ENCODE measurements around the gene NCAPD3. TPM values are rescaled to one million over a fixed set of nuclear protein-coding genes. Genes with fewer than 3 reads are reported as not detected.

The NCAPD3 gene
- total and polyA plus RNA-seq, 2 donors (not counting 1 experiment from before 2014, with no cell fraction given) = 12.9 to 32.2 TPM

DNA sequence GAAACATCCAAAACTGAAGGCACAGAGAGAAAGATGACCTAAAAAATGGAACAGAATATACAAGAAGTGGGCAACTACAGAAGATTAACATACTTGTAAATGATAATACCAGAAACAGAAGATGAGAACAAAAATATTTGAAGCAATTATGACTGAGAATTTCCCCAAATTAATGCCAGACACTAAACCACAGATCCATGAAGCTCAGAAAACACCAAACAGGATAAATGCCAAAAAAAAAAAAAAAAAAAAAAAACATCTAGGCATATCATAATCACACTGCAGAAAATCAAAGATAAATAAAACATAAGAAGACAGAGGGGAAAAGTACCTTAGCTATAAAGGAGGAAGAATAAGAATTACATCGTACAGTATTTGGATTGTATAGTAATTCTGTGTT, 89.6 kb downstream of the NCAPD3 start:
- Histone ChIP-seq H3K4me3 (ENCODE audit: control extremely low read depth in 1 of 5, extremely low read depth in 1 of 5, insufficient read depth in 1 of 5, low read depth in 2 of 5, low read length in 4 of 5) (no peak overlapping the region), H3K36me3 (replicated peaks in 1 of 2; ENCODE audit: control extremely low read depth in 1 of 2, control insufficient read depth in 1 of 2, extremely low read depth in 1 of 2, insufficient read depth in 2 of 2, low read length in 1 of 2) (no peaks in the 10 kb centered on the region), H2AFZ (ENCODE audit: insufficient read depth, low read depth, low read length, poor library complexity, severe bottlenecking) (no peak overlapping the region), H4K20me1 (ENCODE audit: control insufficient read depth, insufficient read depth, low read length, poor library complexity, severe bottlenecking) (no peaks in the 10 kb centered on the region), H3K79me2 (ENCODE audit: control insufficient read depth, insufficient read depth, low read length) (peaks cover 5% of the 10 kb centered on the region), H3K27me3 (replicated peaks in 1 of 4; ENCODE audit: control extremely low read depth in 1 of 4, control insufficient read depth in 3 of 4, insufficient read depth in 4 of 4, low read length in 3 of 4) (no peaks in the 10 kb centered on the region), H3K4me2 (replicated peaks; ENCODE audit: low read depth, low read length, poor library complexity, severe bottlenecking) (no peak overlapping the region), H3K9ac (ENCODE audit: low read length) (no peak overlapping the region), H3K27ac (ENCODE audit: low read length in 2 of 2) (no peak overlapping the region), H3K9me3 (ENCODE audit: control extremely low read depth in 1 of 3, control insufficient read depth in 2 of 3, insufficient read depth in 1 of 3, low read length in 2 of 3) (peaks cover 4 to 31% (median 6%) of the 10 kb centered on the region in 3 donors), H3K4me1 (ENCODE audit: control insufficient read depth in 2 of 2, insufficient read depth in 2 of 2, low read length in 2 of 2) (no peaks in the 10 kb centered on the region)
- H3K9me3 Mint-ChIP-seq (ENCODE audit: insufficient read depth) = peaks cover 14% of the 10 kb centered on the region
- H3K4me1 Mint-ChIP-seq = no peaks in the 10 kb centered on the region
- no peak overlapping the region for H3K4me3 Mint-ChIP-seq
- CTCF ChIA-PET = interaction anchor here (0.8 kb wide), 1 partner anchor 83 kb away, joined by 3 read pairs; no protein-coding TSS in a partner anchor
- TF ChIP-seq, protein P1, sequence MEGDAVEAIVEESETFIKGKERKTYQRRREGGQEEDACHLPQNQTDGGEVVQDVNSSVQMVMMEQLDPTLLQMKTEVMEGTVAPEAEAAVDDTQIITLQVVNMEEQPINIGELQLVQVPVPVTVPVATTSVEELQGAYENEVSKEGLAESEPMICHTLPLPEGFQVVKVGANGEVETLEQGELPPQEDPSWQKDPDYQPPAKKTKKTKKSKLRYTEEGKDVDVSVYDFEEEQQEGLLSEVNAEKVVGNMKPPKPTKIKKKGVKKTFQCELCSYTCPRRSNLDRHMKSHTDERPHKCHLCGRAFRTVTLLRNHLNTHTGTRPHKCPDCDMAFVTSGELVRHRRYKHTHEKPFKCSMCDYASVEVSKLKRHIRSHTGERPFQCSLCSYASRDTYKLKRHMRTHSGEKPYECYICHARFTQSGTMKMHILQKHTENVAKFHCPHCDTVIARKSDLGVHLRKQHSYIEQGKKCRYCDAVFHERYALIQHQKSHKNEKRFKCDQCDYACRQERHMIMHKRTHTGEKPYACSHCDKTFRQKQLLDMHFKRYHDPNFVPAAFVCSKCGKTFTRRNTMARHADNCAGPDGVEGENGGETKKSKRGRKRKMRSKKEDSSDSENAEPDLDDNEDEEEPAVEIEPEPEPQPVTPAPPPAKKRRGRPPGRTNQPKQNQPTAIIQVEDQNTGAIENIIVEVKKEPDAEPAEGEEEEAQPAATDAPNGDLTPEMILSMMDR (IDR thresholded peaks at IDR 0.05) = no peak
- no peak for TF ChIP-seq EZH2 (IDR thresholded peaks at IDR 0.05; ENCODE audit: borderline replicate concordance, insufficient read depth, low read depth, low read length, poor library complexity, severe bottlenecking)
- no peak overlapping the region for H3K27ac Mint-ChIP-seq
- ATAC-seq (ENCODE audit: low read depth) (no peak), DNase-seq (no peak)
- intact Hi-C loops (cut with micrococcal nuclease) = no loop called here
- POLR2A ChIA-PET = no interaction called here
- no CpG with 5 or more reads among the region's 1 CpG for WGBS (ENCODE audit: insufficient coverage)
- H3K27me3 Mint-ChIP-seq = no peaks in the 10 kb centered on the region

DNA sequence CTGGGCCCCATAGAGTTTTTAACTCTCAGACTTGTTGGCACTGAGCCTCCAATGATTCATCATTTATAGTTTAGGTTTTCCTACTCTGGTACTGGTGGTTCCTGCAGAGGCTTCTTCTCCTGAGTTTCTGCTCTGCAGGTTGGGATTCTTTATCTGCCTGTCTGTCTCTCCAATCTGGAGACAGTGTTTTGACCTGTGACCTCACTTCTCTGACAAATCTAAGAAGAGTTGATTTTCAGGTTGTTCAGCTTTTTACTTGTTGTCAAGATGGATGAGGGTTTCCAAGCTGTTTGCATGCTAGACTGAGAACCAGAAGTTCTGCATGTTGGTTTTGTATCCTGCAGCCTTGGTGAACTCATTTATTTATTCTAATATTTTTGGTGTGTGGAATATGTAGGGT, 91.0 kb downstream of the NCAPD3 start:
- CTCF ChIA-PET = interaction anchor here (1.5 kb wide), 1 partner anchor 82 kb away, joined by 5 read pairs; no protein-coding TSS in a partner anchor
- H3K36me3 ChIP-seq (replicated peaks in 1 of 2; ENCODE audit: control extremely low read depth in 1 of 2, control insufficient read depth in 1 of 2, extremely low read depth in 1 of 2, insufficient read depth in 2 of 2, low read length in 1 of 2) = no peaks in the 10 kb centered on the region

More for the DNA sequence above, 91.0 kb downstream of the NCAPD3 start:
- Mint-ChIP-seq H3K27ac (no peak overlapping the region), H3K4me1 (no peaks in the 10 kb centered on the region), H3K4me3 (no peak overlapping the region), H3K9me3 (ENCODE audit: insufficient read depth) (peaks cover 14% of the 10 kb centered on the region), H3K27me3 (no peaks in the 10 kb centered on the region)
- no peak for TF ChIP-seq EZH2 (IDR thresholded peaks at IDR 0.05; ENCODE audit: borderline replicate concordance, insufficient read depth, low read depth, low read length, poor library complexity, severe bottlenecking)
- TF ChIP-seq, protein P1 (IDR thresholded peaks at IDR 0.05) = no peak
- Histone ChIP-seq H3K4me2 (replicated peaks; ENCODE audit: low read depth, low read length, poor library complexity, severe bottlenecking) (no peak overlapping the region), H3K27ac (ENCODE audit: low read length in 2 of 2) (no peak overlapping the region), H2AFZ (ENCODE audit: insufficient read depth, low read depth, low read length, poor library complexity, severe bottlenecking) (no peak overlapping the region), H3K9ac (ENCODE audit: low read length) (no peak overlapping the region), H3K27me3 (replicated peaks in 1 of 4; ENCODE audit: control extremely low read depth in 1 of 4, control insufficient read depth in 3 of 4, insufficient read depth in 4 of 4, low read length in 3 of 4) (no peaks in the 10 kb centered on the region), H3K79me2 (ENCODE audit: control insufficient read depth, insufficient read depth, low read length) (peaks cover 5% of the 10 kb centered on the region), H4K20me1 (ENCODE audit: control insufficient read depth, insufficient read depth, low read length, poor library complexity, severe bottlenecking) (no peaks in the 10 kb centered on the region), H3K4me3 (ENCODE audit: control extremely low read depth in 1 of 5, extremely low read depth in 1 of 5, insufficient read depth in 1 of 5, low read depth in 2 of 5, low read length in 4 of 5) (no peak overlapping the region), H3K9me3 (ENCODE audit: control extremely low read depth in 1 of 3, control insufficient read depth in 2 of 3, insufficient read depth in 1 of 3, low read length in 2 of 3) (peaks cover 4 to 31% (median 6%) of the 10 kb centered on the region in 3 donors), H3K4me1 (ENCODE audit: control insufficient read depth in 2 of 2, insufficient read depth in 2 of 2, low read length in 2 of 2) (no peaks in the 10 kb centered on the region)
- DNase-seq = no peak
- intact Hi-C loops (cut with micrococcal nuclease) = no loop called here
- no peak for ATAC-seq (ENCODE audit: low read depth)
- POLR2A ChIA-PET = no interaction called here
